ENCODE measurements around the gene EMP1. TPM values are rescaled to one million over a fixed set of nuclear protein-coding genes. Genes with fewer than 3 reads are reported as not detected.

EMP1 gene
- total and polyA plus RNA-seq, 2 experiments from 2014 or later, result 0.07 to 0.39 TPM

- no peaks in the 10 kb centered on the region for H3F3A ChIP-seq (replicated peaks; ENCODE audit: low read depth)
- no peaks in the 10 kb centered on the region for H3K27me3 ChIP-seq (ENCODE audit: insufficient read depth)
- peaks cover 33% of the 10 kb centered on the region for H3K4me1 ChIP-seq (ENCODE audit: insufficient read depth)
- Mint-ChIP-seq H3K4me3 (no peak overlapping the region), H3K27ac (no peak overlapping the region), H3K9me3 (no peaks in the 10 kb centered on the region), H3K27me3 (ENCODE audit: insufficient read depth, low read depth, poor library complexity) (peaks cover 13% of the 10 kb centered on the region), H3K36me3 (ENCODE audit: low read depth) (no peaks in the 10 kb centered on the region), H3K4me1 (peaks cover 41% of the 10 kb centered on the region)
- TF ChIP-seq, protein P1, sequence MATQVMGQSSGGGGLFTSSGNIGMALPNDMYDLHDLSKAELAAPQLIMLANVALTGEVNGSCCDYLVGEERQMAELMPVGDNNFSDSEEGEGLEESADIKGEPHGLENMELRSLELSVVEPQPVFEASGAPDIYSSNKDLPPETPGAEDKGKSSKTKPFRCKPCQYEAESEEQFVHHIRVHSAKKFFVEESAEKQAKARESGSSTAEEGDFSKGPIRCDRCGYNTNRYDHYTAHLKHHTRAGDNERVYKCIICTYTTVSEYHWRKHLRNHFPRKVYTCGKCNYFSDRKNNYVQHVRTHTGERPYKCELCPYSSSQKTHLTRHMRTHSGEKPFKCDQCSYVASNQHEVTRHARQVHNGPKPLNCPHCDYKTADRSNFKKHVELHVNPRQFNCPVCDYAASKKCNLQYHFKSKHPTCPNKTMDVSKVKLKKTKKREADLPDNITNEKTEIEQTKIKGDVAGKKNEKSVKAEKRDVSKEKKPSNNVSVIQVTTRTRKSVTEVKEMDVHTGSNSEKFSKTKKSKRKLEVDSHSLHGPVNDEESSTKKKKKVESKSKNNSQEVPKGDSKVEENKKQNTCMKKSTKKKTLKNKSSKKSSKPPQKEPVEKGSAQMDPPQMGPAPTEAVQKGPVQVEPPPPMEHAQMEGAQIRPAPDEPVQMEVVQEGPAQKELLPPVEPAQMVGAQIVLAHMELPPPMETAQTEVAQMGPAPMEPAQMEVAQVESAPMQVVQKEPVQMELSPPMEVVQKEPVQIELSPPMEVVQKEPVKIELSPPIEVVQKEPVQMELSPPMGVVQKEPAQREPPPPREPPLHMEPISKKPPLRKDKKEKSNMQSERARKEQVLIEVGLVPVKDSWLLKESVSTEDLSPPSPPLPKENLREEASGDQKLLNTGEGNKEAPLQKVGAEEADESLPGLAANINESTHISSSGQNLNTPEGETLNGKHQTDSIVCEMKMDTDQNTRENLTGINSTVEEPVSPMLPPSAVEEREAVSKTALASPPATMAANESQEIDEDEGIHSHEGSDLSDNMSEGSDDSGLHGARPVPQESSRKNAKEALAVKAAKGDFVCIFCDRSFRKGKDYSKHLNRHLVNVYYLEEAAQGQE (IDR thresholded peaks at IDR 0.05; ENCODE audit: unreplicated experiment), result no peak
- TF ChIP-seq ZNF331 (CRISPR knock-in tag; IDR thresholded peaks at IDR 0.05; ENCODE audit: low read depth) (no peak), EZH2 (IDR thresholded peaks at IDR 0.05; ENCODE audit: low read depth, unreplicated experiment) (no peak), ZNF114 (CRISPR knock-in tag; IDR thresholded peaks at IDR 0.05) (no peak), ZNF462 (CRISPR knock-in tag; IDR thresholded peaks at IDR 0.05) (no peak), CREB1 (CRISPR knock-in tag; IDR thresholded peaks at IDR 0.05; ENCODE audit: low read depth) (no peak), JUNB (IDR thresholded peaks at IDR 0.05; ENCODE audit: unreplicated experiment) (no peak), EZH2phosphoT487 (IDR thresholded peaks at IDR 0.05; ENCODE audit: unreplicated experiment) (no peak), STAT1 (IDR thresholded peaks at IDR 0.05; ENCODE audit: unreplicated experiment) (no peak), NANOG (IDR thresholded peaks at IDR 0.05; ENCODE audit: borderline replicate concordance) (no peak), POLR2AphosphoS5 (IDR thresholded peaks at IDR 0.05; ENCODE audit: low read depth) (no peak), ETS1 (IDR thresholded peaks at IDR 0.05) (no peak)
- TF ChIP-seq, protein P2, sequence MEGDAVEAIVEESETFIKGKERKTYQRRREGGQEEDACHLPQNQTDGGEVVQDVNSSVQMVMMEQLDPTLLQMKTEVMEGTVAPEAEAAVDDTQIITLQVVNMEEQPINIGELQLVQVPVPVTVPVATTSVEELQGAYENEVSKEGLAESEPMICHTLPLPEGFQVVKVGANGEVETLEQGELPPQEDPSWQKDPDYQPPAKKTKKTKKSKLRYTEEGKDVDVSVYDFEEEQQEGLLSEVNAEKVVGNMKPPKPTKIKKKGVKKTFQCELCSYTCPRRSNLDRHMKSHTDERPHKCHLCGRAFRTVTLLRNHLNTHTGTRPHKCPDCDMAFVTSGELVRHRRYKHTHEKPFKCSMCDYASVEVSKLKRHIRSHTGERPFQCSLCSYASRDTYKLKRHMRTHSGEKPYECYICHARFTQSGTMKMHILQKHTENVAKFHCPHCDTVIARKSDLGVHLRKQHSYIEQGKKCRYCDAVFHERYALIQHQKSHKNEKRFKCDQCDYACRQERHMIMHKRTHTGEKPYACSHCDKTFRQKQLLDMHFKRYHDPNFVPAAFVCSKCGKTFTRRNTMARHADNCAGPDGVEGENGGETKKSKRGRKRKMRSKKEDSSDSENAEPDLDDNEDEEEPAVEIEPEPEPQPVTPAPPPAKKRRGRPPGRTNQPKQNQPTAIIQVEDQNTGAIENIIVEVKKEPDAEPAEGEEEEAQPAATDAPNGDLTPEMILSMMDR (conservative IDR thresholded peaks at IDR 0.05; ENCODE audit: low read depth in 2 of 2), result no peak
- no peak overlapping the region for H2AFZ ChIP-seq
- DNase-seq (ENCODE audit: low spot score) (no peak), ATAC-seq (no peak)
- H3K9me2 ChIP-seq (ENCODE audit: insufficient read depth), result peaks cover 4% of the 10 kb centered on the region; the same call in 1 of the 2 replicates
- H4K20me1 ChIP-seq (replicated peaks; ENCODE audit: insufficient read depth), result no peaks in the 10 kb centered on the region
- H3K4me2 ChIP-seq, result no peak overlapping the region
- no peaks in the 10 kb centered on the region for H3K36me3 ChIP-seq (ENCODE audit: insufficient read depth)
- no peaks in the 10 kb centered on the region for H3K79me2 ChIP-seq (replicated peaks; ENCODE audit: insufficient read depth)
- no peak overlapping the region for H3K27ac ChIP-seq (ENCODE audit: low read depth)
- no peak overlapping the region for H3K4me3 ChIP-seq
Observed at GRCh38 chr12:13195250-13195649, 1.3 kb upstream of the EMP1 start.

All from GM23338 (cell line).